MM.1S (cell line): ENCODE data around the gene NAA10.

Experiments used
- DNase-seq: peaks from one replicate; pipeline ENCODE4 v3.0.0-alpha.2; 2015
- H2AFZ ChIP-seq: fragments of 300-600 bp; sonication (generic); 2 replicates; pipeline ENCODE4 v1.6.0; 2016; ENCODE audit warnings: antibody characterized with exemption, low read length
- H3F3A ChIP-seq: fragments of 300-600 bp; sonication (generic); 2 replicates; pipeline ENCODE4 v1.6.1; 2016; ENCODE audit warnings: mild to moderate bottlenecking, antibody characterized with exemption, low read length, moderate library complexity, mixed read lengths; ENCODE audit not compliant: insufficient read depth
- H3K27ac ChIP-seq: fragments of 300-600 bp; sonication (generic); 2 replicates; pipeline ENCODE4 v1.5.1; 2016; ENCODE audit warnings: mild to moderate bottlenecking, low read length
- H3K27me3 ChIP-seq: fragments of 300-600 bp; sonication (generic); replicated peaks from 2 replicates; pipeline ENCODE4 v1.6.0; 2016; ENCODE audit warnings: low read length; ENCODE audit not compliant: insufficient read depth
- H3K36me3 ChIP-seq: fragments of 300-600 bp; sonication (generic); replicated peaks from 2 replicates; pipeline ENCODE4 v1.6.1; 2016; ENCODE audit warnings: mild to moderate bottlenecking, low read length, mixed read lengths; ENCODE audit not compliant: insufficient read depth
- H3K4me1 ChIP-seq: fragments of 300-600 bp; sonication (generic); 2 replicates; pipeline ENCODE4 v1.6.1; 2016; ENCODE audit warnings: low read length, mixed read lengths
- H3K4me2 ChIP-seq: fragments of 300-600 bp; sonication (generic); 2 replicates; pipeline ENCODE4 v1.6.0; 2016; ENCODE audit warnings: low read depth, low read length
- H3K4me3 ChIP-seq: fragments of 300-600 bp; sonication (generic); 2 replicates; pipeline ENCODE4 v1.5.1; 2016; ENCODE audit warnings: low read length, mixed read lengths
- H3K79me2 ChIP-seq: fragments of 300-600 bp; sonication (generic); 2 replicates; pipeline ENCODE4 v1.6.1; 2016; ENCODE audit warnings: mixed run types, low read length, mixed read lengths
- H3K9ac ChIP-seq: fragments of 300-600 bp; sonication (generic); 2 replicates; pipeline ENCODE4 v1.6.1; 2016; ENCODE audit warnings: low read length, mixed read lengths
- H3K9me2 ChIP-seq: fragments of 300-600 bp; sonication (generic); replicated peaks from 2 replicates; pipeline ENCODE4 v1.6.1; 2016; ENCODE audit warnings: mild to moderate bottlenecking, low read length, mixed read lengths; ENCODE audit not compliant: insufficient read depth
- H3K9me3 ChIP-seq: fragments of 300-600 bp; sonication (generic); replicated peaks from 2 replicates; pipeline ENCODE4 v1.6.1; 2016; ENCODE audit warnings: mild to moderate bottlenecking, low read length, mixed read lengths; ENCODE audit not compliant: insufficient read depth
- H4K20me1 ChIP-seq: fragments of 300-600 bp; sonication (generic); 2 replicates; pipeline ENCODE4 v1.6.1; 2016; ENCODE audit warnings: mild to moderate bottlenecking, low read length, moderate library complexity, mixed read lengths; ENCODE audit not compliant: insufficient read depth
- CTCF ChIP-seq: fragments of 300-600 bp; sonication (generic); IDR thresholded peaks from 2 replicates; pipeline ENCODE4 v1.5.1; 2016; ENCODE audit warnings: antibody characterized with exemption, low read length, mixed read lengths
- EZH2 ChIP-seq: fragments of 300-600 bp; sonication (generic); optimal IDR thresholded peaks from 2 replicates; pipeline ENCODE3; 2017; ENCODE audit warnings: low read depth, mild to moderate bottlenecking, antibody characterized with exemption, low read length, mixed read lengths
- EZH2phosphoT487 ChIP-seq: fragments of 300-600 bp; sonication (generic); IDR thresholded peaks from 2 replicates; pipeline ENCODE4 v1.6.1; 2018; ENCODE audit warnings: antibody characterized with exemption, low read length

Gene NAA10

GRCh38 chrX:153929576-153929975 lies 5.3 kb downstream of the NAA10 start:
- no peaks in the 10 kb centered on the region for H3K36me3 ChIP-seq
- H3K4me2 ChIP-seq, result peak overlapping the region; percentile 47; the same call in 1 of the 2 replicates
- no peaks in the 10 kb centered on the region for H3K9me2 ChIP-seq
- H3K9me3 ChIP-seq, result no peaks in the 10 kb centered on the region
- TF ChIP-seq EZH2 (no peak), CTCF (no peak), EZH2phosphoT487 (no peak)
- H3F3A ChIP-seq, result peaks cover 32% of the 10 kb centered on the region
- H3K4me1 ChIP-seq, result peaks cover 8% of the 10 kb centered on the region; the same call in 1 of the 2 replicates
- no peaks in the 10 kb centered on the region for H4K20me1 ChIP-seq
- H3K79me2 ChIP-seq, result peaks cover 52% of the 10 kb centered on the region
- peak overlapping the region; percentile 19; the same call in 1 of the 2 replicates for H3K27ac ChIP-seq
- H2AFZ ChIP-seq, result no peak overlapping the region
- DNase-seq, result no peak
- H3K4me3 ChIP-seq, result no peak overlapping the region
- H3K27me3 ChIP-seq, result no peaks in the 10 kb centered on the region
- no peak overlapping the region; the same call in 1 of the 2 replicates for H3K9ac ChIP-seq

DNA sequence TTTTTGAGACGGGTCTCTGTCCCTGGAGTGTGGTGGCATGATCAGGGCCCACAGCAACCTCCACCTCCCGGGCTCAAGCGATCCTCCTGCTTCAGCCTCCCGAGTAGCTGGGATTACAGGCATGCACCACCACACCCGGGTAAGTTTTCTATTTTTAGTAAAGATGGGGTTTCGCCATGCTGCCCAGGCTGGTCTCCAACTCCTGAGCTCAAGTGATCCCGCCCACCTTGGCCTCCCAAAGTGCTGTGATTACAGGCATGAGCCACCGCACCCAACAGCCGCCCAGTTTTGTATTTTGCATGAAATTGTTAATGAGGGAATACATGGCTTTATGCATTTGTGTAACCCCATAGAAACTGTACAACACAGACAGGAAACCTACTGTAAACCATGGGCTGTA lies 6.0 kb downstream of the NAA10 start:
- H2AFZ ChIP-seq, result no peak overlapping the region
- H3K4me2 ChIP-seq, result peak overlapping the region; percentile 47
- no peak for TF ChIP-seq EZH2
- TF ChIP-seq CTCF, result no peak
- TF ChIP-seq EZH2phosphoT487, result no peak
- no peaks in the 10 kb centered on the region for H3K36me3 ChIP-seq
- peaks cover 52% of the 10 kb centered on the region for H3K79me2 ChIP-seq
- no peak overlapping the region; the same call in 1 of the 2 replicates for H3K9ac ChIP-seq
- peaks cover 11% of the 10 kb centered on the region; the same call in 1 of the 2 replicates for H3K4me1 ChIP-seq
- H3K9me2 ChIP-seq, result no peaks in the 10 kb centered on the region
- no peaks in the 10 kb centered on the region for H3K9me3 ChIP-seq
- H3F3A ChIP-seq, result peaks cover 38% of the 10 kb centered on the region
- H3K27me3 ChIP-seq, result no peaks in the 10 kb centered on the region
- no peak for DNase-seq
- H3K27ac ChIP-seq, result peak overlapping the region; percentile 19; the same call in 1 of the 2 replicates
- peak overlapping the region; percentile 11; the same call in 1 of the 2 replicates for H3K4me3 ChIP-seq
- H4K20me1 ChIP-seq, result no peaks in the 10 kb centered on the region

GRCh38 chrX:153927922-153928760 lies 6.7 kb downstream of the NAA10 start:
- no peaks in the 10 kb centered on the region for H3K9me2 ChIP-seq
- H3K4me3 ChIP-seq, result peak overlapping the region; percentile 78
- H3K4me2 ChIP-seq, result peak overlapping the region; percentile 73
- peaks cover 38% of the 10 kb centered on the region for H3F3A ChIP-seq
- H3K4me1 ChIP-seq, result peaks cover 11% of the 10 kb centered on the region; the same call in 1 of the 2 replicates
- no peaks in the 10 kb centered on the region for H4K20me1 ChIP-seq
- peak overlapping the region; percentile 91 for H3K9ac ChIP-seq
- no peaks in the 10 kb centered on the region for H3K9me3 ChIP-seq
- H2AFZ ChIP-seq, result no peak overlapping the region
- TF ChIP-seq EZH2phosphoT487 (no peak), CTCF (no peak)
- peak overlapping the region; percentile 98 for H3K27ac ChIP-seq
- peaks cover 52% of the 10 kb centered on the region for H3K79me2 ChIP-seq
- no peaks in the 10 kb centered on the region for H3K27me3 ChIP-seq
- DNase-seq, result peak; percentile 96
- no peaks in the 10 kb centered on the region for H3K36me3 ChIP-seq
